Measurements from ENCODE around the gene PLCE1. TPM values are rescaled to one million over a fixed set of nuclear protein-coding genes. Genes with fewer than 3 reads are reported as not detected.

Gene PLCE1
- polyA plus RNA-seq, 1 donor (not counting 4 experiments of a cell fraction or from before 2014, with no cell fraction given), result 0.01 TPM

DNA sequence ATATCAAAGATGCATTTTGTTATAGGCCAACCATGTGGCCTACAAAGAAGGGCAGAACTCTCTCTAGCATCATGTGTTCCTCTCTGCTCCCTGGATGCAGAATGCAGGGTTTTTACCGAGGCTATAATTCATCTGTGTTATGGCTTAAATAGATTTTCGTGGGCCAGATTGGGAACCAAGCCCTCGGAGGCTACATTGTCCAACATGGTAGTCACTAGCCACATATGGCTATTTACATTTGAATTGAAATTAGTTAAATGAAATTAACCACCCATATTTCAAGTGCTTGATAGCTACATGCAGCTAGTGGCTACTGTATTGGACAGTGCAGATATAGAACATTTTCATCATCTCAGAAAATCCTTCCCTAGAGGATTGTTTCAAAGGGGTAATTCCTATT, 2.8 kb downstream of the PLCE1 start:
- Histone ChIP-seq H3K9ac (ENCODE audit: control insufficient read depth, extremely low read depth, insufficient read depth, low read length) (no peak overlapping the region), H3K27me3 (ENCODE audit: control insufficient read depth, extremely low read depth, insufficient read depth, low read length) (peaks cover 52% of the 10 kb centered on the region), H3K4me3 (ENCODE audit: control insufficient read depth in 2 of 3, extremely low read depth in 1 of 3, insufficient read depth in 2 of 3, low read depth in 1 of 3, low read length in 3 of 3) (no peak overlapping the region), H3K36me3 (ENCODE audit: control insufficient read depth in 2 of 2, extremely low read depth in 1 of 2, insufficient read depth in 2 of 2, low read length in 2 of 2) (no peaks in the 10 kb centered on the region), H3K9me3 (ENCODE audit: control insufficient read depth, low read depth, low read length) (no peaks in the 10 kb centered on the region), H2AFZ (ENCODE audit: control insufficient read depth, low read length) (no peak overlapping the region), H3K9me1 (ENCODE audit: control insufficient read depth, extremely low read depth, insufficient read depth, low read length) (no peaks in the 10 kb centered on the region), H3K4me1 (ENCODE audit: control insufficient read depth, extremely low read depth, insufficient read depth, low read length) (no peaks in the 10 kb centered on the region), H3K4me2 (ENCODE audit: control insufficient read depth, extremely low read depth, insufficient read depth, low read depth, low read length) (no peak overlapping the region), H3K27ac (ENCODE audit: control insufficient read depth, insufficient read depth, low read length) (no peak overlapping the region), H4K20me1 (ENCODE audit: control insufficient read depth, extremely low read depth, insufficient read depth, low read length) (no peaks in the 10 kb centered on the region), H3K79me2 (ENCODE audit: control insufficient read depth, insufficient read depth, low read length) (no peaks in the 10 kb centered on the region)
- DNase-seq (ENCODE audit: low read depth, low spot score), result no peak
- TF ChIP-seq, protein P1, sequence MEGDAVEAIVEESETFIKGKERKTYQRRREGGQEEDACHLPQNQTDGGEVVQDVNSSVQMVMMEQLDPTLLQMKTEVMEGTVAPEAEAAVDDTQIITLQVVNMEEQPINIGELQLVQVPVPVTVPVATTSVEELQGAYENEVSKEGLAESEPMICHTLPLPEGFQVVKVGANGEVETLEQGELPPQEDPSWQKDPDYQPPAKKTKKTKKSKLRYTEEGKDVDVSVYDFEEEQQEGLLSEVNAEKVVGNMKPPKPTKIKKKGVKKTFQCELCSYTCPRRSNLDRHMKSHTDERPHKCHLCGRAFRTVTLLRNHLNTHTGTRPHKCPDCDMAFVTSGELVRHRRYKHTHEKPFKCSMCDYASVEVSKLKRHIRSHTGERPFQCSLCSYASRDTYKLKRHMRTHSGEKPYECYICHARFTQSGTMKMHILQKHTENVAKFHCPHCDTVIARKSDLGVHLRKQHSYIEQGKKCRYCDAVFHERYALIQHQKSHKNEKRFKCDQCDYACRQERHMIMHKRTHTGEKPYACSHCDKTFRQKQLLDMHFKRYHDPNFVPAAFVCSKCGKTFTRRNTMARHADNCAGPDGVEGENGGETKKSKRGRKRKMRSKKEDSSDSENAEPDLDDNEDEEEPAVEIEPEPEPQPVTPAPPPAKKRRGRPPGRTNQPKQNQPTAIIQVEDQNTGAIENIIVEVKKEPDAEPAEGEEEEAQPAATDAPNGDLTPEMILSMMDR (optimal IDR thresholded peaks at IDR 0.05 in 1 of 3, IDR thresholded peaks at IDR 0.05 in 1 of 3, conservative IDR thresholded peaks at IDR 0.05 in 1 of 3; ENCODE audit: extremely low read depth in 1 of 3, insufficient read depth in 2 of 3, low read length in 3 of 3), result no peak
- no peak for TF ChIP-seq EZH2 (IDR thresholded peaks at IDR 0.05; ENCODE audit: low read length)
- dilution Hi-C loops (cut with MboI; ENCODE audit: extremely low pct_ligation_motif_present, low sequenced_read_pairs), result no loop called here
- no peak for FAIRE-seq

DNA sequence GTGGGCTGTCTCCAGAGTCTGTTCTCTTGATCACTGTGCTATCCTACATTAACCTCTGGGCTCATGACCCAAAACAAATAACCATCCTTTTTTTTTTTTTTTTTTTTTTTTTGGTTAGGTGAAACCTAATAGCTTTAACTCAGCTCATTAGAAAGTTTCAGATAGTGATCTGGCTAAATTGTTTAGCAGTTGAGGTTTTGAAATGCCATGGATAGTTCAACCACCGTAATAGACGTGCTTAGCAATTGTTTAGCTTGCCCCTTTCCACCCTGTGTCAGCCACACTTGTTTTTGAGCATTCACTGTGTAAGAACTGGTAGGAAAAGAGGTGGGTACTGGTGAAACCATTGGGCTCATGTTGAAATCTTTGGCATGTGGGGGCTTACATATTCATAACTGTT, 3.8 kb downstream of the PLCE1 start:
- Histone ChIP-seq H3K4me1 (ENCODE audit: control insufficient read depth, extremely low read depth, insufficient read depth, low read length) (no peaks in the 10 kb centered on the region), H3K4me3 (ENCODE audit: control insufficient read depth in 2 of 3, extremely low read depth in 1 of 3, insufficient read depth in 2 of 3, low read depth in 1 of 3, low read length in 3 of 3) (no peak overlapping the region), H3K9ac (ENCODE audit: control insufficient read depth, extremely low read depth, insufficient read depth, low read length) (no peak overlapping the region), H3K9me3 (ENCODE audit: control insufficient read depth, low read depth, low read length) (no peaks in the 10 kb centered on the region), H3K27ac (ENCODE audit: control insufficient read depth, insufficient read depth, low read length) (no peak overlapping the region), H3K27me3 (ENCODE audit: control insufficient read depth, extremely low read depth, insufficient read depth, low read length) (peaks cover 51% of the 10 kb centered on the region), H4K20me1 (ENCODE audit: control insufficient read depth, extremely low read depth, insufficient read depth, low read length) (no peaks in the 10 kb centered on the region), H2AFZ (ENCODE audit: control insufficient read depth, low read length) (no peak overlapping the region), H3K4me2 (ENCODE audit: control insufficient read depth, extremely low read depth, insufficient read depth, low read depth, low read length) (no peak overlapping the region), H3K79me2 (ENCODE audit: control insufficient read depth, insufficient read depth, low read length) (no peaks in the 10 kb centered on the region), H3K36me3 (ENCODE audit: control insufficient read depth in 2 of 2, extremely low read depth in 1 of 2, insufficient read depth in 2 of 2, low read length in 2 of 2) (no peaks in the 10 kb centered on the region), H3K9me1 (ENCODE audit: control insufficient read depth, extremely low read depth, insufficient read depth, low read length) (no peaks in the 10 kb centered on the region)
- no peak for DNase-seq (ENCODE audit: low read depth, low spot score)
- FAIRE-seq, result no peak
- TF ChIP-seq EZH2 (IDR thresholded peaks at IDR 0.05; ENCODE audit: low read length), result no peak
- TF ChIP-seq, protein P1 (optimal IDR thresholded peaks at IDR 0.05 in 1 of 3, IDR thresholded peaks at IDR 0.05 in 1 of 3, conservative IDR thresholded peaks at IDR 0.05 in 1 of 3; ENCODE audit: extremely low read depth in 1 of 3, insufficient read depth in 2 of 3, low read length in 3 of 3), result no peak
- dilution Hi-C loops (cut with MboI; ENCODE audit: extremely low pct_ligation_motif_present, low sequenced_read_pairs), result no loop called here
